IMR-90 (cell line): ENCODE measurements around the gene PLCB4. TPM values are rescaled to one million over a fixed set of nuclear protein-coding genes. Genes with fewer than 3 reads are reported as not detected.

ENCODE experiments used
- ATAC-seq: fragments of 200-7000 bp; cut with Tn5 transposase; 2 replicates; pipeline ENCODE4 v1.9.1; 2020; ENCODE audit warnings: low read depth, mild to moderate bottlenecking, moderate library complexity
- BruUV-seq: library from RNA; stranded (reverse); fragments of 400-500 nt; replicated peaks from 2 replicates; lab custom pipeline; 2021; lab: Mats Ljungman, UMichigan
- CTCF ChIA-PET: fragments of 300-600 bp; formaldehyde crosslinking; extraction: SDS; loops from one replicate; lab custom pipeline; 2021; ENCODE audit warnings: antibody characterized with exemption; lab: Yijun Ruan, JAX
- POLR2A ChIA-PET: fragments of 300-600 bp; sonication (Branson Sonifier 250); formaldehyde crosslinking; loops from one replicate; lab custom pipeline; 2022; ENCODE audit warnings: antibody characterized with exemption; ENCODE audit not compliant: unreplicated experiment; lab: Charles Lee
- DNase-seq: peaks from one replicate; pipeline ENCODE4 v3.0.0; 2013
- H2AFZ ChIP-seq: replicated peaks from 2 replicates; pipeline ENCODE3; 2013; ENCODE audit warnings: low read length, mild to moderate bottlenecking; ENCODE audit not compliant: poor library complexity
- H2AK5ac ChIP-seq: 2 replicates; pipeline ENCODE4 v1.6.1; 2013; ENCODE audit warnings: low read depth, low read length, inconsistent platforms
- H2AK9ac ChIP-seq: replicated peaks from 2 replicates; pipeline ENCODE3; 2013; ENCODE audit warnings: mild to moderate bottlenecking, low read depth, low read length, moderate library complexity; ENCODE audit not compliant: poor library complexity
- H2BK120ac ChIP-seq: 2 replicates; pipeline ENCODE4 v1.6.1; 2013; ENCODE audit warnings: low read depth, low read length, inconsistent platforms
- H2BK15ac ChIP-seq: 3 replicates; pipeline ENCODE4 v1.6.1; 2013; ENCODE audit warnings: low read depth, low read length, inconsistent platforms
- H2BK20ac ChIP-seq: 2 replicates; pipeline ENCODE4 v1.6.1; 2013; ENCODE audit warnings: low read depth, mild to moderate bottlenecking, inconsistent platforms, low read length, moderate library complexity
- H2BK5ac ChIP-seq: 2 replicates; pipeline ENCODE4 v1.6.1; 2013; ENCODE audit warnings: mild to moderate bottlenecking, low read depth, low read length, inconsistent platforms; ENCODE audit not compliant: poor library complexity, severe bottlenecking
- H3K14ac ChIP-seq: replicated peaks from 2 replicates; pipeline ENCODE4 v1.6.1; 2013; ENCODE audit warnings: low read depth, low read length, inconsistent platforms
- H3K18ac ChIP-seq: 2 replicates; pipeline ENCODE4 v1.6.1; 2013; ENCODE audit warnings: low read depth, low read length, control low read depth
- H3K23ac ChIP-seq: 2 replicates; pipeline ENCODE4 v1.6.1; 2013; ENCODE audit warnings: low read depth, low read length, inconsistent platforms
- H3K27ac ChIP-seq: 2 replicates; pipeline ENCODE4 v1.5.1; 2013; ENCODE audit warnings: mild to moderate bottlenecking, control low read depth, low read length; ENCODE audit not compliant: insufficient read depth
- H3K27me3 ChIP-seq: 2 replicates; pipeline ENCODE4 v1.6.1; 2013; ENCODE audit warnings: low read length; ENCODE audit not compliant: control insufficient read depth, insufficient read depth
- H3K36me3 ChIP-seq: 2 replicates; pipeline ENCODE4 v1.6.1; 2013; ENCODE audit warnings: low read length, mixed read lengths; ENCODE audit not compliant: control insufficient read depth, insufficient read depth
- H3K4ac ChIP-seq: 2 replicates; pipeline ENCODE4 v1.6.1; 2013; ENCODE audit warnings: low read depth, low read length, inconsistent platforms
- H3K4me1 ChIP-seq: 2 replicates; pipeline ENCODE4 v1.6.1; 2013; ENCODE audit warnings: low read length, mixed read lengths; ENCODE audit not compliant: control insufficient read depth, insufficient read depth
- H3K4me2 ChIP-seq: 2 replicates; pipeline ENCODE4 v1.6.1; 2013; ENCODE audit warnings: low read depth, mild to moderate bottlenecking, control low read depth, low read length, moderate library complexity
- H3K4me3 ChIP-seq: 2 replicates; pipeline ENCODE4 v1.5.1; 2013; ENCODE audit warnings: low read depth, mild to moderate bottlenecking, control low read depth, low read length, moderate library complexity; ENCODE audit not compliant: insufficient read depth
- H3K56ac ChIP-seq: 2 replicates; pipeline ENCODE4 v1.6.1; 2013; ENCODE audit warnings: low read length, inconsistent platforms; ENCODE audit not compliant: insufficient read depth; ENCODE audit errors: extremely low read depth
- H3K79me1 ChIP-seq, 2 experiments: 2 replicates each; pipeline ENCODE4 v1.6.1; 2013; ENCODE audit warnings: low read length in 2 of 2, inconsistent platforms in 1 of 2, low read depth in 1 of 2
- H3K9ac ChIP-seq: 2 replicates; pipeline ENCODE4 v1.6.1; 2013; ENCODE audit warnings: low read depth, low read length, control low read depth
- H3K9me1 ChIP-seq: 2 replicates; pipeline ENCODE4 v1.6.1; 2013; ENCODE audit warnings: low read length, inconsistent platforms; ENCODE audit not compliant: insufficient read depth
- H3K9me3 ChIP-seq: 2 replicates; pipeline ENCODE4 v1.6.1; 2013; ENCODE audit warnings: low read length; ENCODE audit not compliant: control insufficient read depth, insufficient read depth
- H4K20me1 ChIP-seq: 2 replicates; pipeline ENCODE4 v1.6.1; 2013; ENCODE audit warnings: low read length, inconsistent platforms; ENCODE audit not compliant: insufficient read depth
- H4K5ac ChIP-seq: 2 replicates; pipeline ENCODE4 v1.6.1; 2013; ENCODE audit warnings: mild to moderate bottlenecking, low read depth, low read length, control low read depth
- H4K8ac ChIP-seq, 2 experiments: 2 replicates each; pipeline ENCODE4 v1.6.1; 2013; ENCODE audit warnings: low read depth in 2 of 2, low read length in 2 of 2, control low read depth in 1 of 2, inconsistent platforms in 1 of 2
- H4K91ac ChIP-seq: 2 replicates; pipeline ENCODE4 v1.6.1; 2013; ENCODE audit warnings: low read depth, low read length, inconsistent platforms; ENCODE audit not compliant: insufficient read depth
- BHLHE40 ChIP-seq: fragments of 150-350 bp; IDR thresholded peaks from 2 replicates; pipeline ENCODE4 v1.6.1; 2016; ENCODE audit warnings: mild to moderate bottlenecking, low read depth, low read length
- CEBPB ChIP-seq: IDR thresholded peaks from 2 replicates; pipeline ENCODE4 v1.6.1; 2012; ENCODE audit warnings: low read depth, low read length, improper control_type of control experiment
- CHD1 ChIP-seq: IDR thresholded peaks from 2 replicates; pipeline ENCODE4 v1.6.1; 2012; ENCODE audit warnings: low read depth, low read length, improper control_type of control experiment
- CTCF ChIP-seq: conservative IDR thresholded peaks from 2 replicates; pipeline ENCODE4 v1.5.1; 2012; ENCODE audit warnings: mild to moderate bottlenecking, low read depth, low read length, improper control_type of control experiment
- ELK1 ChIP-seq: fragments of 150-350 bp; IDR thresholded peaks from 2 replicates; pipeline ENCODE4 v1.6.1; 2016; ENCODE audit warnings: low read depth, mild to moderate bottlenecking, low read length, moderate library complexity, borderline replicate concordance
- FOS ChIP-seq: fragments of 150-350 bp; IDR thresholded peaks from 2 replicates; pipeline ENCODE4 v1.6.1; 2016; ENCODE audit warnings: low read depth, low read length
- MAFK ChIP-seq: IDR thresholded peaks from 2 replicates; pipeline ENCODE4 v1.6.1; 2012; ENCODE audit warnings: low read depth, low read length, improper control_type of control experiment
- MAZ ChIP-seq: IDR thresholded peaks from 2 replicates; pipeline ENCODE4 v1.6.1; 2012; ENCODE audit warnings: low read depth, mild to moderate bottlenecking, low read length, improper control_type of control experiment, moderate library complexity, borderline replicate concordance
- MXI1 ChIP-seq: IDR thresholded peaks from 2 replicates; pipeline ENCODE4 v1.6.1; 2012; ENCODE audit warnings: low read depth, mild to moderate bottlenecking, low read length, moderate library complexity, borderline replicate concordance
- NFE2L2 ChIP-seq: fragments of 150-350 bp; IDR thresholded peaks from 2 replicates; pipeline ENCODE4 v1.6.1; 2016; ENCODE audit warnings: low read depth, mild to moderate bottlenecking, low read length
- POLR2A ChIP-seq: IDR thresholded peaks from 2 replicates; pipeline ENCODE4 v1.6.1; 2012; ENCODE audit warnings: mild to moderate bottlenecking, low read depth, low read length
- RAD21 ChIP-seq: IDR thresholded peaks from 2 replicates; pipeline ENCODE4 v1.6.1; 2012; ENCODE audit warnings: low read length, improper control_type of control experiment
- RCOR1 ChIP-seq: IDR thresholded peaks from 2 replicates; pipeline ENCODE4 v1.6.1; 2012; ENCODE audit warnings: mild to moderate bottlenecking, low read length, improper control_type of control experiment; ENCODE audit not compliant: insufficient replicate concordance
- RFX5 ChIP-seq: IDR thresholded peaks from 2 replicates; pipeline ENCODE4 v1.8.0; 2012; ENCODE audit warnings: low read depth, mild to moderate bottlenecking, low read length, moderate library complexity
- SMC3 ChIP-seq: fragments of 150-350 bp; IDR thresholded peaks from 2 replicates; pipeline ENCODE4 v1.6.1; 2016; ENCODE audit warnings: low read depth, mild to moderate bottlenecking, antibody characterized with exemption, low read length, moderate library complexity
- USF2 ChIP-seq: fragments of 150-350 bp; IDR thresholded peaks from 2 replicates; pipeline ENCODE4 v1.6.1; 2017; ENCODE audit warnings: mild to moderate bottlenecking, antibody characterized with exemption, low read length, low read depth
- WGBS, 2 experiments: methylation state at CpG; one replicate each; pipeline versions ENCODE4 v1.1.5 to v1.1.7; 2013; ENCODE audit warnings: missing lambda C conversion rate in 2 of 2; ENCODE audit not compliant: insufficient read length in 1 of 2; ENCODE audit errors: extremely low coverage in 2 of 2; 5-methylcytosine and 5-hydroxymethylcytosine counted together
- dilution Hi-C: fragments of 300-500 bp; cut with HindIII; formaldehyde crosslinking; loops from one replicate; pipeline ENCODE4 v1.14.3; 2018; ENCODE audit warnings: low sequenced_read_pairs; ENCODE audit not compliant: unreplicated experiment
- in situ Hi-C: fragments of 300-500 bp; cut with MboI; formaldehyde crosslinking; loops from 3 replicates; pipeline ENCODE4 v1.14.3; 2019; ENCODE audit warnings: low sequenced_read_pairs, inconsistent platforms, mixed read lengths
- intact Hi-C: fragments of 100-400 bp; cut with micrococcal nuclease; formaldehyde crosslinking; loops from 2 replicates; pipeline ENCODE4 v1.10.0; 2022
- polyA plus RNA-seq, 3 experiments: library from polyadenylated mRNA; depleted of rRNA; stranded (reverse); fragments of >200 nt; gene quantifications; 2 replicates each; pipeline ENCODE4 v1.2.3, GENCODE V29; 2012; ENCODE audit warnings: low replicate concordance in 1 of 3
- total RNA-seq: library from RNA; depleted of rRNA; stranded (reverse); fragments of >200 nt; gene quantifications from 2 replicates; pipeline ENCODE4 v1.2.3, GENCODE V29; 2012

Gene PLCB4
- total and polyA plus RNA-seq, 2 of the 4 experiments (the other 2 are of a cell fraction), result 12.5 to 24.0 TPM

GRCh38 chr20:9131841-9132240 is 63.0 kb downstream of the PLCB4 start:
- intact Hi-C loops, result no loop called here
- Histone ChIP-seq H3K27me3 (no peaks in the 10 kb centered on the region), H4K5ac (no peak overlapping the region)

More at GRCh38 chr20:9131841-9132240, 63.0 kb downstream of the PLCB4 start:
- Histone ChIP-seq H3K4me3 (no peak overlapping the region), H3K4ac (no peak overlapping the region), H4K8ac (no peak overlapping the region), H3K9me1 (no peaks in the 10 kb centered on the region), H2BK15ac (no peak overlapping the region), H2BK120ac (no peak overlapping the region), H4K20me1 (peaks cover 4% of the 10 kb centered on the region; the same call in 1 of the 2 replicates), H3K9ac (no peak overlapping the region), H3K14ac (no peak overlapping the region), H3K27ac (no peak overlapping the region), H3K36me3 (peaks cover 2% of the 10 kb centered on the region), H2AK5ac (no peak overlapping the region), H3K56ac (no peak overlapping the region), H3K23ac (no peak overlapping the region), H2AFZ (no peak overlapping the region), H3K4me1 (peaks cover 2% of the 10 kb centered on the region; the same call in 1 of the 2 replicates), H4K91ac (no peak overlapping the region), H2AK9ac (no peak overlapping the region), H3K9me3 (peaks cover 8% of the 10 kb centered on the region), H3K4me2 (no peak overlapping the region), H2BK5ac (no peak overlapping the region), H3K18ac (no peak overlapping the region), H3K79me1 (peaks cover 45 to 72% of the 10 kb centered on the region in 2 experiments), H2BK20ac (no peak overlapping the region)
- dilution Hi-C loops, result no loop called here
- ChIA-PET CTCF (interaction anchor here (0.9 kb wide), 1 partner anchor 120 kb away, joined by 3 read pairs; no protein-coding TSS in a partner anchor), POLR2A (no interaction called here)
- TF ChIP-seq POLR2A, result no peak
- no peak for TF ChIP-seq MAFK
- TF ChIP-seq MXI1, result no peak
- TF ChIP-seq BHLHE40, result no peak
- no peak for TF ChIP-seq RAD21
- no peak for TF ChIP-seq CHD1
- TF ChIP-seq CTCF, result no peak
- no peak for TF ChIP-seq ELK1
- TF ChIP-seq CEBPB, result no peak
- TF ChIP-seq SMC3, result no peak
- TF ChIP-seq MAZ, result no peak
- TF ChIP-seq RFX5, result no peak
- TF ChIP-seq RCOR1, result no peak
- no peak for TF ChIP-seq FOS
- TF ChIP-seq USF2, result no peak
- TF ChIP-seq NFE2L2, result no peak
- no TSS peak for BruUV-seq
- no CpG with 5 or more reads among the region's 3 CpGs for WGBS, 2 experiments
- in situ Hi-C loops, result no loop called here
- DNase-seq (no peak), ATAC-seq (no peak)
